ENCODE measurements around the gene WDR88. TPM values are rescaled to one million over a fixed set of nuclear protein-coding genes. Genes with fewer than 3 reads are reported as not detected.

WDR88 gene
- total and polyA plus RNA-seq, 4 donors: 0.08 TPM; not detected in 2

- TF ChIP-seq RAD21 (IDR thresholded peaks at IDR 0.05) (no peak), FOXA2 (IDR thresholded peaks at IDR 0.05) (no peak), GABPA (IDR thresholded peaks at IDR 0.05 in 1 of 2, conservative IDR thresholded peaks at IDR 0.05 in 1 of 2) (no peak)
- DNase-seq (ENCODE audit: low spot score): no peak
- 89% methylated on average over 10 of the region's 10 CpGs for WGBS
These were observed 30.8 kb upstream of the WDR88 start for GRCh38 chr19:33100894-33101644.

DNA sequence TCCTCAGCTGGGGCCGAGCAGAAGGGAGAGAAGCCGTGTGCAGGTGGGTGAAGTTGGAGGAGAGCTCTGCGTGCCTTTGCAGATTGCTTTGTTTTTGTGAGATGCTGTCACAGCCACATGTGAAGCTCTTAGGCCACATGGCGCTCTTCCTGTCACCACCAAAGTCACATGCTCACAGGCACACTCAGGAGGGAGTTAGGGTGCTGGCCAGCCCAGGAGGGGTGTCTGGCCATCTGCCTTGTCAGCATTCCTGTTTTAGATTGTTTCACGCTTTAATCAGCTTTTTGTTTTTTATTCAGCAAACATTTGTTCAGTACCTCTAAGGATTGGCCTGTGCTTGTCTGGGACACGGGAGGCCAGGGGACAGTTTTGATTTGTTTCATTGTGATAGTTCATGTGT, 29.0 kb upstream of the WDR88 start:
- no peak for TF ChIP-seq NR2F2 (IDR thresholded peaks at IDR 0.05)
- no peak for TF ChIP-seq HNF4A (conservative IDR thresholded peaks at IDR 0.05)
- TF ChIP-seq, protein P1, sequence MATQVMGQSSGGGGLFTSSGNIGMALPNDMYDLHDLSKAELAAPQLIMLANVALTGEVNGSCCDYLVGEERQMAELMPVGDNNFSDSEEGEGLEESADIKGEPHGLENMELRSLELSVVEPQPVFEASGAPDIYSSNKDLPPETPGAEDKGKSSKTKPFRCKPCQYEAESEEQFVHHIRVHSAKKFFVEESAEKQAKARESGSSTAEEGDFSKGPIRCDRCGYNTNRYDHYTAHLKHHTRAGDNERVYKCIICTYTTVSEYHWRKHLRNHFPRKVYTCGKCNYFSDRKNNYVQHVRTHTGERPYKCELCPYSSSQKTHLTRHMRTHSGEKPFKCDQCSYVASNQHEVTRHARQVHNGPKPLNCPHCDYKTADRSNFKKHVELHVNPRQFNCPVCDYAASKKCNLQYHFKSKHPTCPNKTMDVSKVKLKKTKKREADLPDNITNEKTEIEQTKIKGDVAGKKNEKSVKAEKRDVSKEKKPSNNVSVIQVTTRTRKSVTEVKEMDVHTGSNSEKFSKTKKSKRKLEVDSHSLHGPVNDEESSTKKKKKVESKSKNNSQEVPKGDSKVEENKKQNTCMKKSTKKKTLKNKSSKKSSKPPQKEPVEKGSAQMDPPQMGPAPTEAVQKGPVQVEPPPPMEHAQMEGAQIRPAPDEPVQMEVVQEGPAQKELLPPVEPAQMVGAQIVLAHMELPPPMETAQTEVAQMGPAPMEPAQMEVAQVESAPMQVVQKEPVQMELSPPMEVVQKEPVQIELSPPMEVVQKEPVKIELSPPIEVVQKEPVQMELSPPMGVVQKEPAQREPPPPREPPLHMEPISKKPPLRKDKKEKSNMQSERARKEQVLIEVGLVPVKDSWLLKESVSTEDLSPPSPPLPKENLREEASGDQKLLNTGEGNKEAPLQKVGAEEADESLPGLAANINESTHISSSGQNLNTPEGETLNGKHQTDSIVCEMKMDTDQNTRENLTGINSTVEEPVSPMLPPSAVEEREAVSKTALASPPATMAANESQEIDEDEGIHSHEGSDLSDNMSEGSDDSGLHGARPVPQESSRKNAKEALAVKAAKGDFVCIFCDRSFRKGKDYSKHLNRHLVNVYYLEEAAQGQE (IDR thresholded peaks at IDR 0.05): no peak
- TF ChIP-seq TAF1 (conservative IDR thresholded peaks at IDR 0.05): no peak
- TF ChIP-seq MAX (IDR thresholded peaks at IDR 0.05): no peak
- TF ChIP-seq, protein P2, sequence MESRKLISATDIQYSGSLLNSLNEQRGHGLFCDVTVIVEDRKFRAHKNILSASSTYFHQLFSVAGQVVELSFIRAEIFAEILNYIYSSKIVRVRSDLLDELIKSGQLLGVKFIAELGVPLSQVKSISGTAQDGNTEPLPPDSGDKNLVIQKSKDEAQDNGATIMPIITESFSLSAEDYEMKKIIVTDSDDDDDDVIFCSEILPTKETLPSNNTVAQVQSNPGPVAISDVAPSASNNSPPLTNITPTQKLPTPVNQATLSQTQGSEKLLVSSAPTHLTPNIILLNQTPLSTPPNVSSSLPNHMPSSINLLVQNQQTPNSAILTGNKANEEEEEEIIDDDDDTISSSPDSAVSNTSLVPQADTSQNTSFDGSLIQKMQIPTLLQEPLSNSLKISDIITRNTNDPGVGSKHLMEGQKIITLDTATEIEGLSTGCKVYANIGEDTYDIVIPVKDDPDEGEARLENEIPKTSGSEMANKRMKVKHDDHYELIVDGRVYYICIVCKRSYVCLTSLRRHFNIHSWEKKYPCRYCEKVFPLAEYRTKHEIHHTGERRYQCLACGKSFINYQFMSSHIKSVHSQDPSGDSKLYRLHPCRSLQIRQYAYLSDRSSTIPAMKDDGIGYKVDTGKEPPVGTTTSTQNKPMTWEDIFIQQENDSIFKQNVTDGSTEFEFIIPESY (IDR thresholded peaks at IDR 0.05): no peak
- TF ChIP-seq EGR1 (IDR thresholded peaks at IDR 0.05; ENCODE audit: low read depth in 2 of 2): no peak
- no peak for TF ChIP-seq FOXA2 (IDR thresholded peaks at IDR 0.05)
- TF ChIP-seq, protein P3, sequence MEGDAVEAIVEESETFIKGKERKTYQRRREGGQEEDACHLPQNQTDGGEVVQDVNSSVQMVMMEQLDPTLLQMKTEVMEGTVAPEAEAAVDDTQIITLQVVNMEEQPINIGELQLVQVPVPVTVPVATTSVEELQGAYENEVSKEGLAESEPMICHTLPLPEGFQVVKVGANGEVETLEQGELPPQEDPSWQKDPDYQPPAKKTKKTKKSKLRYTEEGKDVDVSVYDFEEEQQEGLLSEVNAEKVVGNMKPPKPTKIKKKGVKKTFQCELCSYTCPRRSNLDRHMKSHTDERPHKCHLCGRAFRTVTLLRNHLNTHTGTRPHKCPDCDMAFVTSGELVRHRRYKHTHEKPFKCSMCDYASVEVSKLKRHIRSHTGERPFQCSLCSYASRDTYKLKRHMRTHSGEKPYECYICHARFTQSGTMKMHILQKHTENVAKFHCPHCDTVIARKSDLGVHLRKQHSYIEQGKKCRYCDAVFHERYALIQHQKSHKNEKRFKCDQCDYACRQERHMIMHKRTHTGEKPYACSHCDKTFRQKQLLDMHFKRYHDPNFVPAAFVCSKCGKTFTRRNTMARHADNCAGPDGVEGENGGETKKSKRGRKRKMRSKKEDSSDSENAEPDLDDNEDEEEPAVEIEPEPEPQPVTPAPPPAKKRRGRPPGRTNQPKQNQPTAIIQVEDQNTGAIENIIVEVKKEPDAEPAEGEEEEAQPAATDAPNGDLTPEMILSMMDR (IDR thresholded peaks at IDR 0.05; ENCODE audit: low read depth, low read length, missing input control): no peak
- H3K27me3 ChIP-seq (ENCODE audit: control insufficient read depth in 4 of 4, insufficient read depth in 4 of 4, low read length in 3 of 4): no peaks in the 10 kb centered on the region
- H3K9ac ChIP-seq (ENCODE audit: low read depth in 1 of 2, low read length in 2 of 2): no peak overlapping the region
- H3K27ac ChIP-seq (ENCODE audit: low read depth in 1 of 2, low read length in 2 of 2): no peak overlapping the region
- no peak overlapping the region for H3K4me3 ChIP-seq (ENCODE audit: low read depth in 1 of 3, low read length in 3 of 3)
- WGBS: 93% methylated on average over 6 of the region's 6 CpGs
- H3K36me3 ChIP-seq (ENCODE audit: control insufficient read depth in 4 of 4, insufficient read depth in 3 of 4, low read depth in 1 of 4, low read length in 3 of 4): peaks cover 6 to 50% (median 26%) of the 10 kb centered on the region in 4 donors
- DNase-seq (ENCODE audit: low spot score): no peak
- H3K9me3 ChIP-seq (ENCODE audit: control insufficient read depth in 4 of 4, low read length in 3 of 4): no peaks in the 10 kb centered on the region
- H3K4me1 ChIP-seq (ENCODE audit: control insufficient read depth in 4 of 4, insufficient read depth in 4 of 4, low read length in 3 of 4): no peaks in the 10 kb centered on the region

More at GRCh38 chr19:33100894-33101644, 30.8 kb upstream of the WDR88 start:
- H3K27ac ChIP-seq (ENCODE audit: low read depth in 1 of 2, low read length in 2 of 2): no peak overlapping the region
- H3K4me1 ChIP-seq (ENCODE audit: control insufficient read depth in 4 of 4, insufficient read depth in 4 of 4, low read length in 3 of 4): no peaks in the 10 kb centered on the region
- peaks cover 5 to 43% (median 23%) of the 10 kb centered on the region in 4 donors for H3K36me3 ChIP-seq (ENCODE audit: control insufficient read depth in 4 of 4, insufficient read depth in 3 of 4, low read depth in 1 of 4, low read length in 3 of 4)
- no peaks in the 10 kb centered on the region for H3K9me3 ChIP-seq (ENCODE audit: control insufficient read depth in 4 of 4, low read length in 3 of 4)
- H3K27me3 ChIP-seq (ENCODE audit: control insufficient read depth in 4 of 4, insufficient read depth in 4 of 4, low read length in 3 of 4): no peaks in the 10 kb centered on the region
- H3K4me3 ChIP-seq (ENCODE audit: low read depth in 1 of 3, low read length in 3 of 3): no peak overlapping the region
- no peak overlapping the region for H3K9ac ChIP-seq (ENCODE audit: low read depth in 1 of 2, low read length in 2 of 2)
